ENCODE data around the gene TMEM154.

- no peak for TF ChIP-seq CTCF (IDR thresholded peaks at IDR 0.05)
- no peak for TF ChIP-seq POLR2A (IDR thresholded peaks at IDR 0.05)
Measured at GRCh38 chr4:152598454-152598853, 81.3 kb downstream of the TMEM154 start.
